IMR-90 (cell line): ENCODE data around the gene GOLIM4. TPM values are rescaled to one million over a fixed set of nuclear protein-coding genes. Genes with fewer than 3 reads are reported as not detected.

Source experiments
- ATAC-seq: fragments of 200-7000 bp; cut with Tn5 transposase; 2 replicates; pipeline ENCODE4 v1.9.1; 2020; ENCODE audit warnings: low read depth, mild to moderate bottlenecking, moderate library complexity
- BruUV-seq: library from RNA; stranded (reverse); fragments of 400-500 nt; replicated peaks from 2 replicates; lab custom pipeline; 2021; lab: Mats Ljungman, UMichigan
- CTCF ChIA-PET: fragments of 300-600 bp; formaldehyde crosslinking; extraction: SDS; loops from one replicate; lab custom pipeline; 2021; ENCODE audit warnings: antibody characterized with exemption; lab: Yijun Ruan, JAX
- POLR2A ChIA-PET: fragments of 300-600 bp; sonication (Branson Sonifier 250); formaldehyde crosslinking; loops from one replicate; lab custom pipeline; 2022; ENCODE audit warnings: antibody characterized with exemption; ENCODE audit not compliant: unreplicated experiment; lab: Charles Lee
- DNase-seq: peaks from one replicate; pipeline ENCODE4 v3.0.0; 2013
- H2AFZ ChIP-seq: replicated peaks from 2 replicates; pipeline ENCODE3; 2013; ENCODE audit warnings: low read length, mild to moderate bottlenecking; ENCODE audit not compliant: poor library complexity
- H2AK5ac ChIP-seq: 2 replicates; pipeline ENCODE4 v1.6.1; 2013; ENCODE audit warnings: low read depth, low read length, inconsistent platforms
- H2AK9ac ChIP-seq: replicated peaks from 2 replicates; pipeline ENCODE3; 2013; ENCODE audit warnings: mild to moderate bottlenecking, low read depth, low read length, moderate library complexity; ENCODE audit not compliant: poor library complexity
- H2BK120ac ChIP-seq: 2 replicates; pipeline ENCODE4 v1.6.1; 2013; ENCODE audit warnings: low read depth, low read length, inconsistent platforms
- H2BK15ac ChIP-seq: 3 replicates; pipeline ENCODE4 v1.6.1; 2013; ENCODE audit warnings: low read depth, low read length, inconsistent platforms
- H2BK20ac ChIP-seq: 2 replicates; pipeline ENCODE4 v1.6.1; 2013; ENCODE audit warnings: low read depth, mild to moderate bottlenecking, inconsistent platforms, low read length, moderate library complexity
- H2BK5ac ChIP-seq: 2 replicates; pipeline ENCODE4 v1.6.1; 2013; ENCODE audit warnings: mild to moderate bottlenecking, low read depth, low read length, inconsistent platforms; ENCODE audit not compliant: poor library complexity, severe bottlenecking
- H3K14ac ChIP-seq: replicated peaks from 2 replicates; pipeline ENCODE4 v1.6.1; 2013; ENCODE audit warnings: low read depth, low read length, inconsistent platforms
- H3K18ac ChIP-seq: 2 replicates; pipeline ENCODE4 v1.6.1; 2013; ENCODE audit warnings: low read depth, low read length, control low read depth
- H3K23ac ChIP-seq: 2 replicates; pipeline ENCODE4 v1.6.1; 2013; ENCODE audit warnings: low read depth, low read length, inconsistent platforms
- H3K27ac ChIP-seq: 2 replicates; pipeline ENCODE4 v1.5.1; 2013; ENCODE audit warnings: mild to moderate bottlenecking, control low read depth, low read length; ENCODE audit not compliant: insufficient read depth
- H3K27me3 ChIP-seq: 2 replicates; pipeline ENCODE4 v1.6.1; 2013; ENCODE audit warnings: low read length; ENCODE audit not compliant: control insufficient read depth, insufficient read depth
- H3K36me3 ChIP-seq: 2 replicates; pipeline ENCODE4 v1.6.1; 2013; ENCODE audit warnings: low read length, mixed read lengths; ENCODE audit not compliant: control insufficient read depth, insufficient read depth
- H3K4ac ChIP-seq: 2 replicates; pipeline ENCODE4 v1.6.1; 2013; ENCODE audit warnings: low read depth, low read length, inconsistent platforms
- H3K4me1 ChIP-seq: 2 replicates; pipeline ENCODE4 v1.6.1; 2013; ENCODE audit warnings: low read length, mixed read lengths; ENCODE audit not compliant: control insufficient read depth, insufficient read depth
- H3K4me2 ChIP-seq: 2 replicates; pipeline ENCODE4 v1.6.1; 2013; ENCODE audit warnings: low read depth, mild to moderate bottlenecking, control low read depth, low read length, moderate library complexity
- H3K4me3 ChIP-seq: 2 replicates; pipeline ENCODE4 v1.5.1; 2013; ENCODE audit warnings: low read depth, mild to moderate bottlenecking, control low read depth, low read length, moderate library complexity; ENCODE audit not compliant: insufficient read depth
- H3K56ac ChIP-seq: 2 replicates; pipeline ENCODE4 v1.6.1; 2013; ENCODE audit warnings: low read length, inconsistent platforms; ENCODE audit not compliant: insufficient read depth; ENCODE audit errors: extremely low read depth
- H3K79me1 ChIP-seq, 2 experiments: 2 replicates each; pipeline ENCODE4 v1.6.1; 2013; ENCODE audit warnings: low read length in 2 of 2, inconsistent platforms in 1 of 2, low read depth in 1 of 2
- H3K9ac ChIP-seq: 2 replicates; pipeline ENCODE4 v1.6.1; 2013; ENCODE audit warnings: low read depth, low read length, control low read depth
- H3K9me1 ChIP-seq: 2 replicates; pipeline ENCODE4 v1.6.1; 2013; ENCODE audit warnings: low read length, inconsistent platforms; ENCODE audit not compliant: insufficient read depth
- H3K9me3 ChIP-seq: 2 replicates; pipeline ENCODE4 v1.6.1; 2013; ENCODE audit warnings: low read length; ENCODE audit not compliant: control insufficient read depth, insufficient read depth
- H4K20me1 ChIP-seq: 2 replicates; pipeline ENCODE4 v1.6.1; 2013; ENCODE audit warnings: low read length, inconsistent platforms; ENCODE audit not compliant: insufficient read depth
- H4K5ac ChIP-seq: 2 replicates; pipeline ENCODE4 v1.6.1; 2013; ENCODE audit warnings: mild to moderate bottlenecking, low read depth, low read length, control low read depth
- H4K8ac ChIP-seq, 2 experiments: 2 replicates each; pipeline ENCODE4 v1.6.1; 2013; ENCODE audit warnings: low read depth in 2 of 2, low read length in 2 of 2, control low read depth in 1 of 2, inconsistent platforms in 1 of 2
- H4K91ac ChIP-seq: 2 replicates; pipeline ENCODE4 v1.6.1; 2013; ENCODE audit warnings: low read depth, low read length, inconsistent platforms; ENCODE audit not compliant: insufficient read depth
- BHLHE40 ChIP-seq: fragments of 150-350 bp; IDR thresholded peaks from 2 replicates; pipeline ENCODE4 v1.6.1; 2016; ENCODE audit warnings: mild to moderate bottlenecking, low read depth, low read length
- CEBPB ChIP-seq: IDR thresholded peaks from 2 replicates; pipeline ENCODE4 v1.6.1; 2012; ENCODE audit warnings: low read depth, low read length, improper control_type of control experiment
- CHD1 ChIP-seq: IDR thresholded peaks from 2 replicates; pipeline ENCODE4 v1.6.1; 2012; ENCODE audit warnings: low read depth, low read length, improper control_type of control experiment
- CTCF ChIP-seq: conservative IDR thresholded peaks from 2 replicates; pipeline ENCODE4 v1.5.1; 2012; ENCODE audit warnings: mild to moderate bottlenecking, low read depth, low read length, improper control_type of control experiment
- FOS ChIP-seq: fragments of 150-350 bp; IDR thresholded peaks from 2 replicates; pipeline ENCODE4 v1.6.1; 2016; ENCODE audit warnings: low read depth, low read length
- MAFK ChIP-seq: IDR thresholded peaks from 2 replicates; pipeline ENCODE4 v1.6.1; 2012; ENCODE audit warnings: low read depth, low read length, improper control_type of control experiment
- MAZ ChIP-seq: IDR thresholded peaks from 2 replicates; pipeline ENCODE4 v1.6.1; 2012; ENCODE audit warnings: low read depth, mild to moderate bottlenecking, low read length, improper control_type of control experiment, moderate library complexity, borderline replicate concordance
- NFE2L2 ChIP-seq: fragments of 150-350 bp; IDR thresholded peaks from 2 replicates; pipeline ENCODE4 v1.6.1; 2016; ENCODE audit warnings: low read depth, mild to moderate bottlenecking, low read length
- POLR2A ChIP-seq: IDR thresholded peaks from 2 replicates; pipeline ENCODE4 v1.6.1; 2012; ENCODE audit warnings: mild to moderate bottlenecking, low read depth, low read length
- RAD21 ChIP-seq: IDR thresholded peaks from 2 replicates; pipeline ENCODE4 v1.6.1; 2012; ENCODE audit warnings: low read length, improper control_type of control experiment
- RCOR1 ChIP-seq: IDR thresholded peaks from 2 replicates; pipeline ENCODE4 v1.6.1; 2012; ENCODE audit warnings: mild to moderate bottlenecking, low read length, improper control_type of control experiment; ENCODE audit not compliant: insufficient replicate concordance
- RFX5 ChIP-seq: IDR thresholded peaks from 2 replicates; pipeline ENCODE4 v1.8.0; 2012; ENCODE audit warnings: low read depth, mild to moderate bottlenecking, low read length, moderate library complexity
- SMC3 ChIP-seq: fragments of 150-350 bp; IDR thresholded peaks from 2 replicates; pipeline ENCODE4 v1.6.1; 2016; ENCODE audit warnings: low read depth, mild to moderate bottlenecking, antibody characterized with exemption, low read length, moderate library complexity
- USF2 ChIP-seq: fragments of 150-350 bp; IDR thresholded peaks from 2 replicates; pipeline ENCODE4 v1.6.1; 2017; ENCODE audit warnings: mild to moderate bottlenecking, antibody characterized with exemption, low read length, low read depth
- WGBS, 2 experiments: methylation state at CpG; one replicate each; pipeline versions ENCODE4 v1.1.5 to v1.1.7; 2013; ENCODE audit warnings: missing lambda C conversion rate in 2 of 2; ENCODE audit not compliant: insufficient read length in 1 of 2; ENCODE audit errors: extremely low coverage in 2 of 2; 5-methylcytosine and 5-hydroxymethylcytosine counted together
- dilution Hi-C: fragments of 300-500 bp; cut with HindIII; formaldehyde crosslinking; loops from one replicate; pipeline ENCODE4 v1.14.3; 2018; ENCODE audit warnings: low sequenced_read_pairs; ENCODE audit not compliant: unreplicated experiment
- in situ Hi-C: fragments of 300-500 bp; cut with MboI; formaldehyde crosslinking; loops from 3 replicates; pipeline ENCODE4 v1.14.3; 2019; ENCODE audit warnings: low sequenced_read_pairs, inconsistent platforms, mixed read lengths
- intact Hi-C: fragments of 100-400 bp; cut with micrococcal nuclease; formaldehyde crosslinking; loops from 2 replicates; pipeline ENCODE4 v1.10.0; 2022
- polyA plus RNA-seq, 3 experiments: library from polyadenylated mRNA; depleted of rRNA; stranded (reverse); fragments of >200 nt; gene quantifications; 2 replicates each; pipeline ENCODE4 v1.2.3, GENCODE V29; 2012; ENCODE audit warnings: low replicate concordance in 1 of 3
- total RNA-seq: library from RNA; depleted of rRNA; stranded (reverse); fragments of >200 nt; gene quantifications from 2 replicates; pipeline ENCODE4 v1.2.3, GENCODE V29; 2012
- TF ChIP-seq, protein P1 (sequence below): fragments of 150-350 bp; IDR thresholded peaks from 2 replicates; pipeline ENCODE4 v1.6.1; 2016; ENCODE audit warnings: low read depth, mild to moderate bottlenecking, low read length, moderate library complexity, borderline replicate concordance

The GOLIM4 gene
- total and polyA plus RNA-seq, 2 of the 4 experiments (the other 2 are of a cell fraction), result 44.6 to 71.2 TPM

- BruUV-seq, result no TSS peak
- no peaks in the 10 kb centered on the region; the same call in 1 of the 2 replicates for H3K9me3 ChIP-seq
- H2BK15ac ChIP-seq, result no peak overlapping the region
- in situ Hi-C loops (no loop called here), intact Hi-C loops (no loop called here), dilution Hi-C loops (no loop called here)
- ChIA-PET CTCF (interaction anchor here (0.6 to 1.9 kb wide), 9 partner anchors 13 to 406 kb away, joined by 3 to 5 read pairs (median 3); no protein-coding TSS in a partner anchor), POLR2A (no interaction called here)
- H2AK9ac ChIP-seq, result no peak overlapping the region
- no peak overlapping the region for H2BK20ac ChIP-seq
- H4K5ac ChIP-seq, result no peak overlapping the region
- no peak overlapping the region for H4K91ac ChIP-seq
- H2AK5ac ChIP-seq, result no peak overlapping the region
- no peak overlapping the region for H2AFZ ChIP-seq
- no peak overlapping the region for H3K23ac ChIP-seq
- H3K4me3 ChIP-seq, result no peak overlapping the region
- TF ChIP-seq MAZ, result no peak
- no peak for TF ChIP-seq BHLHE40
- peak; percentile 43 for TF ChIP-seq CTCF
- TF ChIP-seq POLR2A, result no peak
- TF ChIP-seq RAD21, result peak; percentile 41; the same call in 1 of the 2 replicates
- no peak for TF ChIP-seq RFX5
- no peak for TF ChIP-seq FOS
- TF ChIP-seq MAFK, result no peak
- TF ChIP-seq CEBPB, result no peak
- TF ChIP-seq CHD1, result no peak
- no peak for TF ChIP-seq RCOR1
- TF ChIP-seq SMC3, result peak; percentile 33
- no peak for TF ChIP-seq USF2
- TF ChIP-seq, protein P1, sequence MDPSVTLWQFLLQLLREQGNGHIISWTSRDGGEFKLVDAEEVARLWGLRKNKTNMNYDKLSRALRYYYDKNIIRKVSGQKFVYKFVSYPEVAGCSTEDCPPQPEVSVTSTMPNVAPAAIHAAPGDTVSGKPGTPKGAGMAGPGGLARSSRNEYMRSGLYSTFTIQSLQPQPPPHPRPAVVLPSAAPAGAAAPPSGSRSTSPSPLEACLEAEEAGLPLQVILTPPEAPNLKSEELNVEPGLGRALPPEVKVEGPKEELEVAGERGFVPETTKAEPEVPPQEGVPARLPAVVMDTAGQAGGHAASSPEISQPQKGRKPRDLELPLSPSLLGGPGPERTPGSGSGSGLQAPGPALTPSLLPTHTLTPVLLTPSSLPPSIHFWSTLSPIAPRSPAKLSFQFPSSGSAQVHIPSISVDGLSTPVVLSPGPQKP, result no peak
- no peak for TF ChIP-seq NFE2L2
- no CpG with 5 or more reads among the region's 2 CpGs for WGBS, 2 experiments
- no peak overlapping the region for H2BK120ac ChIP-seq
- no peak overlapping the region for H3K4ac ChIP-seq
- H4K20me1 ChIP-seq, result peaks cover 17% of the 10 kb centered on the region; the same call in 1 of the 2 replicates
- H3K14ac ChIP-seq, result no peak overlapping the region
- H3K36me3 ChIP-seq, result no peaks in the 10 kb centered on the region
- H3K18ac ChIP-seq, result no peak overlapping the region
- H3K56ac ChIP-seq, result no peak overlapping the region
- no peak overlapping the region for H3K9ac ChIP-seq
- H3K79me1 ChIP-seq, result peaks cover 33 to 63% of the 10 kb centered on the region in 2 experiments
- no peak overlapping the region for H3K4me2 ChIP-seq
- ATAC-seq, result no peak
- no peak for DNase-seq
- peaks cover 14% of the 10 kb centered on the region for H3K9me1 ChIP-seq
- peaks cover 13% of the 10 kb centered on the region for H3K4me1 ChIP-seq
- H4K8ac ChIP-seq, result no peak overlapping the region
- no peaks in the 10 kb centered on the region for H3K27me3 ChIP-seq
- H2BK5ac ChIP-seq, result no peak overlapping the region
- H3K27ac ChIP-seq, result no peak overlapping the region
Measured at GRCh38 chr3:168053115-168053514, 42.6 kb downstream of the GOLIM4 start.
